Upper lobe of left lung (tissue), 4 donors: Measurements from ENCODE around the gene NDUFS1.

Source experiments
- CTCF ChIP-seq, 6 experiments: fragments of 450-650 bp in 4 of 6; fragments of 200-600 bp in 2 of 6; sonication (generic) in 2 of 6; IDR thresholded peaks; one replicate each; pipeline ENCODE4 v1.5.1; 2016 to 2019; ENCODE audit warnings: antibody characterized with exemption in 6 of 6
- EP300 ChIP-seq, 4 donors: sonication (generic); formaldehyde crosslinking; IDR thresholded peaks; one replicate each; pipeline ENCODE4 v1.5.1; 2017; ENCODE audit warnings: antibody characterized with exemption in 4 of 4, control low read depth in 2 of 4
- POLR2A ChIP-seq, 4 donors: fragments of 450-650 bp; IDR thresholded peaks; one replicate each; pipeline ENCODE4 v1.5.1; 2016 to 2017; ENCODE audit warnings: antibody characterized with exemption in 4 of 4, mild to moderate bottlenecking in 2 of 4
- POLR2AphosphoS5 ChIP-seq, 2 donors: sonication (generic); formaldehyde crosslinking; IDR thresholded peaks; one replicate each; pipeline ENCODE4 v1.5.1; 2017; ENCODE audit warnings: antibody characterized with exemption in 2 of 2

GRCh38 chr2:206189691-206190090, 30.4 kb upstream of the NDUFS1 start:
- TF ChIP-seq CTCF (IDR thresholded peaks at IDR 0.05) = no peak
- no peak for TF ChIP-seq POLR2AphosphoS5 (IDR thresholded peaks at IDR 0.05)
- no peak for TF ChIP-seq EP300 (IDR thresholded peaks at IDR 0.05)
- no peak for TF ChIP-seq POLR2A (IDR thresholded peaks at IDR 0.05)
